GM18499 (cell line): Measurements from ENCODE around the gene ITGAX.

ENCODE experiments used
- ATAC-seq: cut with Tn5 transposase; IDR thresholded peaks from one replicate; pipeline ENCODE4 v1.9.1; 2021; ENCODE audit warnings: moderate number of reproducible peaks; ENCODE audit not compliant: insufficient read depth, unreplicated experiment

ITGAX gene

DNA sequence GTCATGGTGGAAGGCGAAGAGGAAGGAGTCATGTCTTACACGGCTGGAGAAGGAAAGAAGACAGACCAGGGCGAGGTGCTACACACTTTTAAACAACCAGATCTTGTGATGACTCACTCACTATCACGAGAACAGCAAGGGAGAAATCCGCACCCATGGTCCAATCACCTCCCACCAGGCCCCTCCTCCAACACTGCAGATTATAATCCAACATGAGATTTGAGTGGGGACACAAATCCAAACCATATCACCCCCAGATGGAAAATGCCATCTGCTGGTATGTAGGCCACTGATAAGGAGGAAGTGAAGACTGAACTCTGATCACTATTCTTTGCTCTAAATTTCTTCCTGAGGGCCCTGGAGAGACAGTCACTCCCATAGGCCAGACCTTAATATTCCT, 7.5 kb upstream of the ITGAX start:
- ATAC-seq = no peak

DNA sequence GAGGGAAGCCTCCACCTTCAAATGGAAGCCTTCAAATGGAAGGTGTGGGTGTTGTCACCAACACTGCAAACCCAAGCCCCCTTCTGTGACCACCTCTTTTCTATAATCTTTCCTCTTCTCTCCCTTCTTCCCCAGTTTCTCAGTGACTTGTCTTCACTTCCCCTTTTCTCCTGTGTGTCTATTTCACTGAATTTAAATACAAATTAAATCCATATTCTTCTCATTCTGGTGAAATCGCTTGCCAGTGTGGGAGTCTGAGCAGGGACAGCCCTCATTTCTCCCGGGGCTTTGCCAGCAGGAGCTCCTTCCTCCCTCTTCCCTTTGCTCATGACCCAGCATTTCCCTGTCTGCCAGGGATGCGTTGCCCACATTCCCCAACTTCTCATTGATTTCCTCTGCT, 6.4 kb upstream of the ITGAX start:
- no peak for ATAC-seq

DNA sequence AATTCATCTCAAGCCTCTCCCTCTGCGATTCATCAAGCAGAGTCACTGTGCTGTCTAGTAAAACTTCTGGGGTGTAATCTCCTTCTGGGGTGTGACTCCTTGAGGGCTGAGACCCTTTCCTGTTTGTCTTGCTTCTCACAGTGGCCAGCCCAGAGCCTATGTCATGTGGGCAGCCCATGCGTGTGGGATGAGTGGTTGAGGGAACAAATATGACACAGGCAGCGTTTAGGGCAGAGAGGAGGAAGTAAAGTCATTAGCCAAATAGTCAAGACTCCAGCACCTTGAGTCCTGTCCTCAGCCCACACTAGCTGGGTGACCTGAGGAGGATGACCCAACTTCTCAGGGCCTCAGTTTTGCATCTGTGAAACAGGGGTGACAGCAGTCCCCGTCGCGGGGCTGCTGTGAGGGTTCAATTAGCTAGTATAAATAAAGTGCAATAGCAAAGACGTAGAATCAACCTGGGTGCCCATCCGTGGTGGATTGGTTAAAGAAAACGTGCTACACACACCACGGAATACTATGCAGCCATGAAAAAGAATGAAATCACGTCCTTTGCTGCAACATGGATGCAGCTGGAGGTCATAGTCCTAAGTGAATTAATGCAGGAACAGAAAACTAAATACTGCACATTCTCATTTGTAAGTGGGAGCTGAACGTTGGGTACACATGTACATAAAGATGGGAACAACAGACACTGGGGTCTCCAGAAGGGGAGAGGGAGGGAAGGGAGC, 4.5 kb upstream of the ITGAX start:
- no peak for ATAC-seq

DNA sequence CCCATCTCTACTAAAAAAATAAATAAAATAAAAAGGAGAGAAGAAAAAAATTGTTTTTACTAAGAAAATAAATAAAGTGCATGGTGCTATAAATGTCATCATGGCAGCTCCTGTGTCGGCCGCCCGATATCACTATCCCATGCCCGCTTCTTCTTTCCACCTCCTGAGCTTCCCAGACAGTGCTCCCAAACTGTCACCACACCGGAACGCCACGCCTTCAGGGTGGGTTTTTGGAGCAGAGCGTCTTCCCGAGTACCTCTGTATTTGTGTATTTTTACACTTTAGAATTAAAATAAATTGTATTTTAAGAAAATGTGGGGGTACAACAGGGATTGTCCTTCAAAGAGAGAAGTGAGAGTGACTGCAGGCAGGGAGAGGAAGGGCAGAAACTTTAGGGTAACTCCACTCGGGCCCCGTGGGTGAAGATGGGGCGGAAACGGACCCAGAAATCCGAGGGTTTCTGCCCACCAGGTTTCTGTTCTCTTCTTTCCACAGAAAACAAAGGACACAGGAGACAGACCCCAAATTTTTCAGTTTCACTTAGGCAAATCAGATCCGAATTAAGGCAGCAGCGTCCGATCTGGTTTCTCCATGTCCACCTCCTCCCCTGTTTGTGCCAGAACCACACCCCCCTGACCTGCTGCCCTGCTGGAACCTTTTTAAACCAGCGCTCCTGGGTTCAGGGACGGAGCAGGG, 3.6 kb upstream of the ITGAX start:
- no peak for ATAC-seq

DNA sequence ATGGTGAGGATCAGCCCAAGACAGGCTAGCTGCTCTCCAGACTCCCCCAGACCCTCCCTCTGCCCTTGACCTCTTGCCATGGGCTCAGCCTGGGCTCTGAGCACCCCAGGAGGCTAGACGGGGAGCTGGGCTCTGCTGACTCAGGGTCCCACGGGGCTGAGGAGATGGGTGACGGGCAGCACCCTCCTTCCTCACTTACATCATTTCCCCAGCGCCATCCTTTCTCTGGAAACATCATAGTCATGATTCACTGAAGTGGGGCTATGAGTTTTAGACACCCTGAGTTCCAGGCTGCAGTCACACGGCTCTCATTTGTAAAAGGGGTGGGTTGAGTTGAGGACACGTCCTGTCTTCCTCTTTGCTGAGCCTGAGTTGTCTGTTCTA, 3.0 kb upstream of the ITGAX start:
- ATAC-seq = no peak

DNA sequence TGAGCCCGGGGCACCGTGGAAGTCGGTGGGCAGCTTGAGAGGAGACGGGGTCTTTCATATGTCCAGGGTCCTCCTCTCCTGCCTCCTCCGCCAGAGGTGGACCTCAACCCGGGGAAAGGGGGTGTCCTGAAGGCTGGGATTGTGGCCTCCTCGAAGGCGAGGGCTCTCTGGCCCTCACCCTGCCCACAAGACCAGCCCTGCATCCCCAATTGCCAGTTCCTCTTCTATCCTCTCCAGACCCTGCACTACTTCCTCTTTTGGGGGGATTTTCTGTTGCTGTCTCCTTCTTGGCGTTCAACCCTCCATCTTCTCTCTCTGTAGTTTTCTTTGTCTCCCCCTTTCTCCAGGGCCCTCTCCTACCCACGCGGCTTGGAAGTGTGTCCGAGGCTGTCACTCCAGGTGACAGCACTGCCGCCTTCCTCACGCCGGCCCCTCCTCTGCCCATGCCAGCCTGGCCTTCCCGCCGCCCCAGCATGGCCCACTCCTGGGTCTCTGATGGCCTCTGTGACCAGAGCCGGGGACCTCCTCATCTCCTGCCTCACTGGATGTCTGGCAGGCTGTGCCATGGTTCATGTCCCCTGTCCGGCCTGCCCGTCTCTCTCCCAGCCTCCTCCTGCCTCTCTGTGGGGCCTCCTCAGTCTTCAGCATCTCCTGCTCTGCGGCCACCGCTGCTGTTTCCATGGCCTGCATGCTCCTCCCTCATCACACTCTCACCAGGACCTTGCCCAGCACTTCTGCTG, 2.4 kb upstream of the ITGAX start:
- ATAC-seq = no peak

DNA sequence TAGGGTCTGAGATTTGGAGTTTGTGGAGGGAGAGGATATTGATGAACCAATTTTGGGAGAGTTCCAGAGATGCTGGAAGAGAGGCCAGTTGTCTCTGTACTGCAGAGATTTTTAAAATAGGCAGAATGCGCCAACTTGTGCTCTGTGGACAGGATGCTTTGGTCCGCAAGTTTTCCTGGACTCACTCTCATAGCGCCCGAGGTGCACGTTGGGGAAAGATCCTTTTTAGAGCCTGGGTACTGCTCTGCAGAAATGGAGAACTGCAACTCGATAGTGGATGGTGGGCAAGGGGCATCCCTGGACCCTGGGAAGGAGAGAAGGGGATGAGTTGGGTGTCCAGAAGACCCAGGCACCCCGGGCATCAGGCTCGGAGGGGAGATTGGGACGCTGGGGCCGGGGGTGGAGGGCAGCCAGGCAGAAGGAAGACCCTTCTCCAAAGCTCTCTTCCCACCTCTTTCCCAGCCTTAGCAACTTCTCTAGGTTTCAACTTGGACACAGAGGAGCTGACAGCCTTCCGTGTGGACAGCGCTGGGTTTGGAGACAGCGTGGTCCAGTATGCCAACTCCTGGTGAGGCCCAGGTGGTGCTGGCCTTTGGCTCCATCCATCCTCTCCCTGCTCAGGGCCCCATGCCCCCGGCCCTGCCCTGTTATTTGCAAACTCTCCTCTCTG, 590 bp downstream of the ITGAX start:
- ATAC-seq = no peak

DNA sequence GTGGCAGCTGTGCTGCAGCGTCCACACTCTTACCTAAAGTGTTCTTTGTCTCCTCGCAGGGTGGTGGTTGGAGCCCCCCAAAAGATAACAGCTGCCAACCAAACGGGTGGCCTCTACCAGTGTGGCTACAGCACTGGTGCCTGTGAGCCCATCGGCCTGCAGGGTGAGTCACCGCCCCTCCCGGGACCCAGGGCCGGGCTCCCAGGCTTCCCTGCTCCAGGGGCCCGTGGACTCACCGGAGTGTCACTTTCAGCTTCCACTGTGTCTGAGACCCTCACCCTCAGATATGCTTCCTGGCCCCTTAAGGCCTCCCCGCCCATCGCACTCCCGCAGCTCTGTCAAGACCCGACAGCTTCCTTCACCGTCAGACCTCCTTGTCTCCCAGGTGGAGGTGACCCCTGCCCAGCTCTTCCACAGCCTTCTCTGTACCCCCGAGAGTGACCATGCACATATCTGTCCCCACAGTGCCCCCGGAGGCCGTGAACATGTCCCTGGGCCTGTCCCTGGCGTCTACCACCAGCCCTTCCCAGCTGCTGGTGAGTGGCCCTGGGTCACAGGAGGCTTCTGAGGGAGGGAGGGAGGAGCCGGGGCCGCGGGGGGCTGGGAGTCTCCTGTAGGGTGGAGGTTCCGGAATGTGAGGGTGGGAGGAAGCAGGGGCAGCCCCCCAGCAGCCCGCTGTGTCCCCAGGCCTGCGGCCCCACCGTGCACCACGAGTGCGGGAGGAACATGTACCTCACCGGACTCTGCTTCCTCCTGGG, 1.8 kb downstream of the ITGAX start:
- no peak for ATAC-seq

DNA sequence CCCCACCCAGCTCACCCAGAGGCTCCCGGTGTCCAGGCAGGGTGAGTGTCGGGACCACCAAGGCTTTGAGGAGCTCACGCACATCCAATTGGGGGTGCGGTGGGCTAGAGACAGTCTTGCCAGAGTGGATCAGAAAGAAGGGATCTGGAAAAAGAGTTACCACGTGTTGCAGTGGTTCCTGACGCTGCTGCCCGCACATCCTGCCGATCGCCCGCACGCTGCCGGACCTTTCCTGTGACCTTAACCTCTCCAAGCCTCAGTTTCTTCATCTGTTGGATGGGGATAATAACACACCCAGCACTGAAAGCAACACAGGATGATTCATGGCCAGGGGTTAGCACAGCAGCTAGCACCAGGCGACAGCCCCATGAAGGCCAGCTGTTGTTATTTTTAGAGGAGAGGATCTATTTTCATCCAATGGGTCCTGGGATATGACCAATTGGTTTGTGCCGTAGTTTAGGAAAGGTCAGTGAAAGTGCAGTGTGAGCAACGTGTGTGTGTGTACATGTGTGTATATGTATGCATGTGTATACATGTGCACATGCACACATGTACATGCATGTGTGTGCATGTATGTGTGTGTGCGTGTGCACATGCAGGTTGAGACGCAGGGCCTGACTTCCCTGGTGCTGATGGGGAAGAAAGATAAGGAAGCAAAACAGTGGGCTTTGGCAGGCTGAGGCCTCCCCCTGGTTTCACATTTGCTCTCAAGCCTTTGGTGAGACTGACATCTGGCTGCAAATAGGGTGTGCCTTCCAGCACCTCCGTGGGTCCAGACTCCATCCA, 2.5 kb downstream of the ITGAX start:
- no peak for ATAC-seq

DNA sequence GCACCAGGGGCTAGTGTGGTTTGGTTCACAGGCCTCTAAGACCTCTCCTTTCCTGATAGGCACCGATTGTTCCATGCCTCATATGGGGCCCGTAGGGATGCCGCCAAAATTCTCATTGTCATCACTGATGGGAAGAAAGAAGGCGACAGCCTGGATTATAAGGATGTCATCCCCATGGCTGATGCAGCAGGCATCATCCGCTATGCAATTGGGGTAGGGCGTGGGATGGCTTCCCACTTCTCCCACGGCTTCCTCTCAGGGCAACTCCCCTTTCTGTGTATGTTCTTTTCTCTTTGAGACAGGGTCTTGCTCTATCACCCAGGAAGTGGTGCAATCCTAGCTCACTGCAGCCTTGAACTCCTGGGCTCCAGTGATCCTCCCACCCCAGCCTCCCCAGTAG, 5.3 kb downstream of the ITGAX start:
- ATAC-seq = no peak

DNA sequence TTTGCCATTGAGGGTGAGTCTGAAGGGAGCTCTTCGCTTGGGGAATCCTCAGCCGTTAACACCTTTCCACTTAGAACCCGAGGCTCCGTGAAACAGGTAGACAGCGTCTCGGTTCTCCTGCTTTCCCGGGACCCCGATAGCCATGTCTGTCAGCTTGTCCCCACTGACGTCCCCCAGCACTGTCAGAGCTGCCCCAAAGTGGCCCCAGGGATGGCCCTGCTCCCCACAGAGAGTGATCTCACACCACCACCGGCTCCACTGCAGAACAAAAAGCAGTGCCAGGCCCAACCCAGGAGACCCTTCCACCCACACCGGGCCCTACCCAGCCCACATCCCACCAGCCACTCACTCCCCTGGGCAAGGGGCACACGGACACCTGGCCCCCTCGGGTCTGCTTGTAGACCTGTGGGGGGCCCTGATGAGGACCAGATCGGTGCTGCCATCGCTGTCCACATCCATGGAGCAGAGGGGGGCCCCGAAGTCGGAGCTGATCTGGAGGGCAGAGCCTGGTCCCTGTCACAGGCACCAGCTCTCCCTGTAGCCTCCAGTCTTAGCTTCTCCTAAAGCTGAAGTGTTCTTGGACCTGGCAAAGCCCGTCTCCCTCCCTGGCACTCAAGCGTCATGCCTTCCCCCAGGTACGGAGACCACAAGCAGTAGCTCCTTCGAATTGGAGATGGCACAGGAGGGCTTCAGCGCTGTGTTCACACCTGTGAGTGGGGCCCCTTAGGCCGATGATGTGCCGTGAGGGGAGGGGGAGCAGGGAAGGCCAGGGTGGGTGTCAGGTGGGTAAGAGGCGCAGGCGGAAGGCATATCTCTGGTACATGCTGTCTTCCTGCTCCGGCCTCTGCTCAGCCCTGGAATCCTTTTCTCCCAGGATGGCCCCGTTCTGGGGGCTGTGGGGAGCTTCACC, 6.5 kb downstream of the ITGAX start:
- ATAC-seq = no peak

DNA sequence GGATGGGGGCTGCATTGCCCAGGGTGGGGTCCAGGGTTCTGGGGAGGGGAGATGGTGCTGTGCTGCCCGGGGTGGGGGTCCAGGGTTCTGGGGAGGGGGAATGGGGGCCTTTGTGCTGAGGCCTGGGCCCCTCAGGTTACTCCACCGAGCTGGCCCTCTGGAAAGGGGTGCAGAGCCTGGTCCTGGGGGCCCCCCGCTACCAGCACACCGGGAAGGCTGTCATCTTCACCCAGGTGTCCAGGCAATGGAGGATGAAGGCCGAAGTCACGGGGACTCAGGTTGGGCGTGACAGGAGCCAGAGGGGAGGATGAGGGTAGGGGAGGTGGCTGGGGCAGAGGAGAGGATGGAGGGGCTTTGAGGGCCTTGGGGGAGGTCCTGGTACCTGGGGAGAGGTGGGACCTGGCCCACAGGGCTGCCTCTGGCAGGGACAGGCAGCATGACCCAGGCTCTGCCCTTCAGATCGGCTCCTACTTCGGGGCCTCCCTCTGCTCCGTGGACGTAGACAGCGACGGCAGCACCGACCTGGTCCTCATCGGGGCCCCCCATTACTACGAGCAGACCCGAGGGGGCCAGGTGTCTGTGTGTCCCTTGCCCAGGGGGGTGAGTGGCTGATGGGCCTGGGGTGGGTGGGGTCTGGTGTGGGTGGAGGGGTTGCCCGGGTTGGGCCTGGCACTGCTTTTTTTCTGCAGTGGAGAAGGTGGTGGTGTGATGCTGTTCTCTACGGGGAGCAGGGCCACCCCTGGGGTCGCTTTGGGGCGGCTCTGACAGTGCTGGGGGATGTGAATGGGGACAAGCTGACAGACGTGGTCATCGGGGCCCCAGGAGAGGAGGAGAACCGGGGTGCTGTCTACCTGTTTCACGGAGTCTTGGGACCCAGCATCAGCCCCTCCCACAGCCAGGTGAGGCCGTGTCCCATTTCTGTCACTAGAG, 7.8 kb downstream of the ITGAX start:
- ATAC-seq = no peak

DNA sequence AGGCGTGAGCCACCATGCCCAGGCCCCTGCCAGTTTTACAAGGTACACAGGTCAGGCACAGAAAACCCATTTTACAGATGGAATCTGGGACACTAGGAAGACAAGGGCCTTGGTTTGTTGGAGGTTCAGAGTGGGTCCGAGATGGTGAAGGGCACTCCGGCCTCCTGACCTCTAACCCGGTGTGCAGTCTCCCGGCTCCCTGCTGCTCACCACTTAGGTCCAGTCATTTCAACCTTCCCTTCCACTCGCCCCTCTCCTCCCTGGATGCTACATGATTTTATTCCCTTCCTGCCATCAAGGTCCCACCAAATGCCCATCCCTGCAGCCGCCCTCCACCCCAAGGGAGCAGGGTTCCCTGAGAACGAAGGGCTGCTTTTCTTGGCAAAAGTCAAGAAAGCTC, 8.7 kb downstream of the ITGAX start:
- ATAC-seq = no peak

DNA sequence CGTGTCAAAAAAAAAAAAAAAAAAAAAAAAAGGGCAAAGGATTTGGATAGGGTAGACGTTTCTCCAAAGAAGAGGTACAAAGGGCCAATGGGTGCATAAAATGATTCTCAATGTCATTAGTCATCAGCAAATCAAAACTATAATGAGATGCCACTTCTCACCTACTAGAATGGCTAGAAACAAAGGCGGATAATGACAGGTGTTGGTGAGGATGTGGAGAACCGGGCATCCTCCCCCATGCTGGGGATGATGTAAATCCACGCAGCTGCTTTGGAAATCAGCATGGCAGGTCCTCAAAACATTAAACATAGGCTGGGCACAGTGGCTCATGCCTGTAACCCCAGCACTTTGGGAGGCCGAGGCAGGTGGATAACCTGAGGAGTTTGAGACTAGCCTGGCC, 9.4 kb downstream of the ITGAX start:
- no peak for ATAC-seq

DNA sequence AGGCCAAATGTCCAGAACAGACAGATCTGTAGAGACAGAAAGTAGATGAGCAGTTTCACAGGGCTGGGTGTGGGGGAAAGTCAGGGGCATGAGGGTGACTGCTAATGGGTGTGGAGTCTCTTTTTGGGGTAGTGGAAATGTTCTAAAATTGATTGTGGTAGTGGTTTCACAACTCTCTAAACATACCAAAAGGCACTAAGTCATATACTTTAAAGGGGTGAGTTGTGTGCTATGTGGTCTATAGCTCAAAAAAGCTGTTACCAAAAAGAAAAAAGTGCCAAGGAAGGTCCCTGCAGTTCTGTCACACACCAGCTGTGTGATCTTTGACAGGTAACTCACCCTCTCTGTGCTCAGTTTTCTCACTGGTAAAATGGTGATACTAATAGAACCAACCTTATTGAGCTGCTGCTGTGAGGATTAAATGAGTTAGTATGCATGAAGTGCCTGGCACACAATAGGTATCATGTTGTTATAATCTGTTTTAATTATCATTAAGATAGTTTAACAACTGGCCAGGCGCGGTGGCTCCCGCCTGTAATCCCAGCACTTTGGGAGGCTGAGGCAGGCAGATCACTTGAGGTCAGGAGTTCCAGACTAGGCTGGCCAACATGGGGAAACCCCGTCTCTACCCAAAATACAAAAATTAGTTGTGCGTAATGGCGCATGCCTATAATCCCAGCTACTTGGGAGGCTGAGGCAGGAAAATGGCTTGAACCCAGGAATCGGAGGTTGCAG, 10.3 kb downstream of the ITGAX start:
- ATAC-seq = no peak

DNA sequence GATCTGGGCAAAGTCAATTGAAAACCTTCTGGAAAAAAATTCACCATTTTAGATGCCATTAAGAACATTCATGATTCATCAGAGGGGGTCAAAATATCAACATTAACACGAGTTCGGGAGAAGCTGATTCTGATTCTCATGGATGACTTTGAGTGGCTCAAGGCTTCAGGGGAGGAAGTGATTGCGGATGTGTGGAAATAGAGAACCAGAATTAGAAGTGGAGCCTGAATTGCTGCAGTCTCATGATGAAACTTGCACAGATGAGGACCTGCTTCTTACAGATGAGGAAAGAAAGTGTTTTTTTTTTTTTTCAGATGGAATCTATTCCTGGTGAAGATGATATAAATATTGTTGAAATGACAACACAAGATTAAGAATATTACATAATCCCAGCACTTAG, 12.9 kb downstream of the ITGAX start:
- no peak for ATAC-seq

DNA sequence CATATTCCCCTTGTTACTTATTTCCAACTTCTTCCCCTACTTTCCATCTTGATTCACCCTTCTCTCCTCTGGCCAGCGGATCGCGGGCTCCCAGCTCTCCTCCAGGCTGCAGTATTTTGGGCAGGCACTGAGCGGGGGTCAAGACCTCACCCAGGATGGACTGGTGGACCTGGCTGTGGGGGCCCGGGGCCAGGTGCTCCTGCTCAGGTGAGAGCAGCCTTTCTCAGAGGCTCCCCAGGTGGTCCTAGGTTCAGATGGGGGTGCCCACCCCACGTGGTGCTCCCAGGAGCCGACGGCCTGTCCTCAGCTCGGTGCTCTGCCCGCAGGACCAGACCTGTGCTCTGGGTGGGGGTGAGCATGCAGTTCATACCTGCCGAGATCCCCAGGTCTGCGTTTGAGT, 16.0 kb downstream of the ITGAX start:
- no peak for ATAC-seq
